ENCODE measurements around the gene ACVR1B. TPM values are rescaled to one million over a fixed set of nuclear protein-coding genes. Genes with fewer than 3 reads are reported as not detected.

The ACVR1B gene
- total and polyA plus RNA-seq, 7 donors = 7.2 to 30.7 (median 9.8) TPM

DNA sequence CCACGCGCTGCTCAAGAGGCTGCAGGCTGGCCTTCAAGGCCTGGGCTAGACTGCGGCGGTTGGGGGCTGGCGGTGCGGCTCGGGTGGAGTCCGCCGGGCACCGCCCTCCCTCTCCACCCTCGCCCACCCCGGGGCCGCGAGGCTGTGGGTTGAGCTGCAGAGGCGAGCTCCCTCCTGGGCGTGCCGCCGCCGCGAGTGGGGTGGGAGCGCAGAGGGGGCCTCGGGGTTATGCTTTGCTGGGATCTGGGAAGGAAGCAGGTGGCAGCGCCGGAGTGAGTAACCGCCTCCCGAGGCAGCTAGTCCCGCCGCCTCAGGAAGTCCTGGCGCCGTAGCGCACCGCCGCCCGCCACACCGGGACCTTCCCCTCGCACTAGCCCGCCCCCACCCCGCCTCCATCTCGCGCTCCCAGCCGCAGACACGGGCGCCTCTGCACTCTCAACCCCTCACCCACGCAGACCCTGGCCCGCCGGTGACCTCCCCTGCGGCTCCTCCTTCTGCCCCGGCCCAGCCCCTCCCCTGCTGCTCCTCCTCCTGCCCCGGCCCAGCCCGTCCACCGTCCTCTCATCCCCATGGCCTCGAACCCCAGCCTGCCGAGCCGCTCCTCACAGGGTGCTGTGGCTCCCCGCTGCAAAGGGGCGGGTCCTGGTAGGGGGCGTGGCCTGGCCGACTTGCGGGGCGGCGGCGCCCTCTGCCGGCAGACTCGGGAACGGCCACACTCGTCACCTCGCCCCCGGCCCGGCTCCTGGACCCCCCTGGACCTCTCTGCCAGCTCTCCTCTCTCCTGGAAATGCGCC is 71.9 kb downstream of the ACVR1B start:
- no peaks in the 10 kb centered on the region for H3K36me3 ChIP-seq
- H3K4me3 ChIP-seq = peak overlapping the region; percentile 40 to 61 (median 54)
- H3K9me3 ChIP-seq = no peaks in the 10 kb centered on the region
- peak overlapping the region; percentile 41 to 90 (median 84) for H3K27ac ChIP-seq
- H3K27me3 ChIP-seq = no peaks in the 10 kb centered on the region
- intact Hi-C loops (cut with DNase I) = loop anchor here (1.0 to 10.0 kb wide), 3 partner anchors 19 to 251 kb away; partner anchors contain the start of gene KRT86
- H3K4me1 ChIP-seq = peaks cover 0 to 49% (median 47%) of the 10 kb centered on the region in 4 donors
- peak; percentile 94 for DNase-seq
- 1% methylated on average over 70 of the region's 70 CpGs for WGBS, 2 donors
- TF ChIP-seq POLR2AphosphoS5 (IDR thresholded peaks at IDR 0.05) (peak in 1 of 4 donors; percentile 5), POLR2A (IDR thresholded peaks at IDR 0.05) (no peak)
- TF ChIP-seq, protein P1, sequence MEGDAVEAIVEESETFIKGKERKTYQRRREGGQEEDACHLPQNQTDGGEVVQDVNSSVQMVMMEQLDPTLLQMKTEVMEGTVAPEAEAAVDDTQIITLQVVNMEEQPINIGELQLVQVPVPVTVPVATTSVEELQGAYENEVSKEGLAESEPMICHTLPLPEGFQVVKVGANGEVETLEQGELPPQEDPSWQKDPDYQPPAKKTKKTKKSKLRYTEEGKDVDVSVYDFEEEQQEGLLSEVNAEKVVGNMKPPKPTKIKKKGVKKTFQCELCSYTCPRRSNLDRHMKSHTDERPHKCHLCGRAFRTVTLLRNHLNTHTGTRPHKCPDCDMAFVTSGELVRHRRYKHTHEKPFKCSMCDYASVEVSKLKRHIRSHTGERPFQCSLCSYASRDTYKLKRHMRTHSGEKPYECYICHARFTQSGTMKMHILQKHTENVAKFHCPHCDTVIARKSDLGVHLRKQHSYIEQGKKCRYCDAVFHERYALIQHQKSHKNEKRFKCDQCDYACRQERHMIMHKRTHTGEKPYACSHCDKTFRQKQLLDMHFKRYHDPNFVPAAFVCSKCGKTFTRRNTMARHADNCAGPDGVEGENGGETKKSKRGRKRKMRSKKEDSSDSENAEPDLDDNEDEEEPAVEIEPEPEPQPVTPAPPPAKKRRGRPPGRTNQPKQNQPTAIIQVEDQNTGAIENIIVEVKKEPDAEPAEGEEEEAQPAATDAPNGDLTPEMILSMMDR (IDR thresholded peaks at IDR 0.05) = peak; percentile 97 to 98 (median 98)

DNA sequence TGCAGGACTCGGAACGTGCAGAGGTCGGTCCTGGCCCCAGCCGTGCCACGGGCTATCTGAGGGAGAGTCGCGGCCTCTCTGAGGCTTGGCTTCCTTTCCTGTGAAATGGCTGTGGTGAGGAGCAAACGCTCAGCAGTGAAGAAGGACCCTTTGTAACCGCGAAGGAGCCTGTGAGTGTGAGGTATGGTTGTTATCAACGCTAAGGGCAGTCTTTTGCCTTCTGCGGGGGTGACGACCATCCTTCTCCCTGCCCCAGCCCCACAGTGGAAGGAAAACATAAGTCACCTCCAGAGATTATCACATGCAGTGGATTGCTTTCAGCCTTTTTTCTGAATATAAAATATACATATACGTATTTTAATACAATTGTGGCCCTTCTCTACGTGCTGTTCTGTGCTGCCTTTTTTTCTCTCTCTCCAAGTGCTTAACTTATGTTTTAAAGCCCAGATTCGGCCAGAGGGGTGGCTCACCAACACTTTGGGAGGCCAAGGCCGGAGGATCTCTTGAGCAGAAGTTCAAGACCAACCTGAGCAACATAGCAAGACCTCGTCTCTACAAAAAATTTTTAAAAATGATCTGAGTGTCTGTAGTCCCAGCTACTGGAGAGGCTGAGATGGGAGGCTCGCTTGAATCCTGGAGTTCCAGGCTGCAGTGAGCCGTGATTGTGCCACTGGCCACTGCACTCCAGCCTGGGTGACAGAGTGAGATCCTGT is 72.6 kb downstream of the ACVR1B start:
- intact Hi-C loops (cut with DNase I) = loop anchor here (1.0 to 10.0 kb wide), 3 partner anchors 20 to 251 kb away; partner anchors contain the start of gene KRT86
- no peaks in the 10 kb centered on the region for H3K9me3 ChIP-seq
- peaks cover 0 to 49% (median 47%) of the 10 kb centered on the region in 4 donors for H3K4me1 ChIP-seq
- no peaks in the 10 kb centered on the region for H3K36me3 ChIP-seq
- WGBS, 2 donors = 19 to 25% methylated on average over 20 of the region's 20 CpGs
- no peak for DNase-seq
- H3K27ac ChIP-seq = peak overlapping the region; percentile 80 to 90 (median 86)
- H3K4me3 ChIP-seq = peak overlapping the region; percentile 40 to 61 (median 54)
- H3K27me3 ChIP-seq = no peaks in the 10 kb centered on the region
- no peak for TF ChIP-seq POLR2AphosphoS5 (IDR thresholded peaks at IDR 0.05)
- TF ChIP-seq, protein P1 (IDR thresholded peaks at IDR 0.05) = peak in 1 of 4 experiments; percentile 14

DNA sequence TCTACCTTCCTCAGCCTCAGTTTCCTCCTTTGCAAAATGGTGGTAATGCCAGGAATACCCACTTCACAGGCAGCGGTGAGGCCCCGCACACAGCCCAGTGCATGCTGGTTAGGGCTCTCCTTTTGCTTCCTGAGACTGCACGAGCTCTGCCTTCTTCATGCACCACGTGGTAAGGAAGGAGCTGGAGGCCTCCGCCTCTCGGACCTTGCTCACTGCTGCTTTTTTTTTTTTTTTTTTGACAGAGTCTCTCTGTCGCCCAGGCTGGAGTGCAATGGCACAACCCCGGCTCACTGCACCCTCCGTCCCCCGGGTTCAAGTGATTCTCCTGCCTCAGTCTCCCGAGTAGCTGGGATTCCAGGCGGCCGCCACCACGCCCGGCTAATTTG is 73.3 kb downstream of the ACVR1B start:
- DNase-seq = peak; percentile 79
- no peaks in the 10 kb centered on the region for H3K27me3 ChIP-seq
- no peaks in the 10 kb centered on the region for H3K36me3 ChIP-seq
- peaks cover 0 to 49% (median 47%) of the 10 kb centered on the region in 4 donors for H3K4me1 ChIP-seq
- WGBS, 2 donors = 13 to 34% methylated on average over 15 of the region's 15 CpGs
- no peaks in the 10 kb centered on the region for H3K9me3 ChIP-seq
- intact Hi-C loops (cut with DNase I) = loop anchor here (1.0 to 10.0 kb wide), 3 partner anchors 45 to 250 kb away; partner anchors contain the start of gene KRT86
- H3K27ac ChIP-seq = peak overlapping the region; percentile 80 to 90 (median 86)
- TF ChIP-seq EP300 (IDR thresholded peaks at IDR 0.05) (no peak), POLR2AphosphoS5 (IDR thresholded peaks at IDR 0.05) (peak in 2 of 4 donors; percentile 19 to 68), POLR2A (IDR thresholded peaks at IDR 0.05) (peak in 1 of 2 donors; percentile 36)
- TF ChIP-seq, protein P1 (IDR thresholded peaks at IDR 0.05) = no peak
- peak overlapping the region in 3 of 4 donors; percentile 31 to 40 (median 31) for H3K4me3 ChIP-seq

DNA sequence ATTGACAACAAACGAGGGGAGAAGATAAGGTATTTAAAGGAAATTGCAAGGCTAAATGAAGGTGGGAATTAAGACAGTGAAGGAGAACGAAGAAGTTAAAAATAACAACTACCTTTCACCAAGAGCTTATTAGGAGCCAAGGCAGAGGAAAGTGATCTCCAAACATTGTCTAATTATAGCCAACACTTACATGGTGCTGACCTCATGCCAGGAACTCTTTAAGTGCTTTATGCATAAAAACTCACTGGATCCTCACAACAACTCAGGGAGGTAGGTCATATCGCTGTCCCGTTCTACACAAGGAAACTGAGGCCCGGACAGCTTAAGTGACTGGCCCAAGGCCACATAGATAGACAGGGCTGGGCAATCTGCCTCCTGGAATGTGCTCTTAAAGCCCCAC is 74.8 kb downstream of the ACVR1B start:
- 24 to 53% methylated on average over 5 of the region's 5 CpGs for WGBS, 2 donors
- Histone ChIP-seq H3K9me3 (no peaks in the 10 kb centered on the region), H3K4me3 (peak overlapping the region in 3 of 4 donors; percentile 31 to 40 (median 31)), H3K27ac (peak overlapping the region; percentile 80 to 90 (median 86)), H3K4me1 (peaks cover 0 to 49% (median 47%) of the 10 kb centered on the region in 4 donors), H3K27me3 (no peaks in the 10 kb centered on the region), H3K36me3 (no peaks in the 10 kb centered on the region)
- intact Hi-C loops (cut with DNase I) = loop anchor here (10.0 kb wide), 1 partner anchor 249 kb away; the partner anchor contains the start of gene KRT86
- TF ChIP-seq EP300 (IDR thresholded peaks at IDR 0.05) (peak; percentile 54 to 87 (median 64)), POLR2AphosphoS5 (IDR thresholded peaks at IDR 0.05) (peak; percentile 34 to 68 (median 48)), POLR2A (IDR thresholded peaks at IDR 0.05) (no peak)
- TF ChIP-seq, protein P1 (IDR thresholded peaks at IDR 0.05) = no peak
- DNase-seq = no peak
